GM19099 (cell line): ENCODE data around the gene HOXB6.
A peak's percentile ranks its signal among the peaks of the same experiment; 100 is the strongest.

Experiments used
- POLR2A ChIP-seq: IDR thresholded peaks from 3 replicates; pipeline ENCODE4 v1.6.1; 2011; ENCODE audit warnings: low read depth; ENCODE audit not compliant: insufficient read length; ENCODE audit errors: extremely low read depth

Gene HOXB6

DNA sequence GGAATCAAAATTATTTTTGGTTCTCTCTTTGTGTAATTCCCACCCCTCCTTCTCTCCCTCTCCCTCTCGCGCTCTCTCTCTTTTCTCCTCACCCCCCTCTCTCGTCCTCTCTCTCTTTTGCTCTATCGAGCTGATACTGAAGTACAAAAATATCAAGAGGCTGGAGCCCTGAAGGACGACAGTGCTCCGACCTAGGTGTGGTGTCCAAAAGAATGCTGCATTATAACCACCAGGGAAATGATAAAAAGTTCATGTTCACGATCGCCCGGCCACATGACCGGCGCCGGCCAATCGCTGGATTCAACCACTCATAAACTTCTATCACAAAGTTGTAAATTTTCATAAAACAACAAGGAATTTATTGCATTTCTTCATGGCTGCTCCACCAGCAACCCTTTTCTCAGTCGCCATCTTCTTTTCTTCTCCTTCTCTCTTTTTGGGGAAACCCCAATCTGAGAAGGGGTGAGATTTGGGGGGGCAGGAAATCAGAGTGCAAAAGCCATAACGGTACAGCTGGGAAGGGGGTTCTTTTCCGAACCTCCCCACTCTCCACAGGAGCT is at the start of gene HOXB6:
HOXB6 (minus strand) TSS at position 217 of the 560 bp plus-strand sequence. CDS start 6,836 bp downstream, outside the sequence.
- no peak for TF ChIP-seq POLR2A

DNA sequence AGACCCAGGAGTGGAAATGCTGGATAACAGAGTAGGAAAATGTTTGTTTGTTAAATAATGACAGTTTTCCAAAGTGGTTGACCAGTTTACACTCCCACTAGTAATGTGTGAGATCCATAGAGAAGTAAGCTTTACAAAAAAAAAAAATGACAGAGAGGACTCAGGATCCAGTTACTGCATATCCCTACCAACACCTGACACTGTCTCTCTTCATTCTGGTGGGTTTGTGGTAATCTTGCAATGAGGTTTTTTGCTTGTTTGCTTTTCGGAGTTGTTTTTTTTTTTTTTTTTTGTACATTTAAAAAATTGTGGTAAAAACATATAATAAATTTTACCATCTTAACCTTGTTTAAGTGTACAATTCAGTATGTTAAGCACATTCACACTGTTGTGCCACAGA is 45.0 kb upstream of the HOXB6 start:
- TF ChIP-seq POLR2A: no peak

DNA sequence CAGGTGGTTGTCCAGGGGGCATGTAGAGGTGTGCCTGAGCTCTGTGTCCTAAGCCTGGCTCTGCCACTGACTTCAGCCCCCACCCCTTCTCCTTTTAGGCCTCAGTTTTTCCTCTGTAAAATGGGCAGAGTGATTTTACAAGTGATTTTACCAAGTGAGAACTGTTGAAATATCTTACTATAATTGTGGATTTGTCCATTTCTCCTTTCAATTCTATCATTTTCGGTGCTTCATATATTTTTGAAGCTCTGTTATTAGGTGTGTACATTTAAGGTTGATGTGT is 43.1 kb upstream of the HOXB6 start:
- no peak for TF ChIP-seq POLR2A

DNA sequence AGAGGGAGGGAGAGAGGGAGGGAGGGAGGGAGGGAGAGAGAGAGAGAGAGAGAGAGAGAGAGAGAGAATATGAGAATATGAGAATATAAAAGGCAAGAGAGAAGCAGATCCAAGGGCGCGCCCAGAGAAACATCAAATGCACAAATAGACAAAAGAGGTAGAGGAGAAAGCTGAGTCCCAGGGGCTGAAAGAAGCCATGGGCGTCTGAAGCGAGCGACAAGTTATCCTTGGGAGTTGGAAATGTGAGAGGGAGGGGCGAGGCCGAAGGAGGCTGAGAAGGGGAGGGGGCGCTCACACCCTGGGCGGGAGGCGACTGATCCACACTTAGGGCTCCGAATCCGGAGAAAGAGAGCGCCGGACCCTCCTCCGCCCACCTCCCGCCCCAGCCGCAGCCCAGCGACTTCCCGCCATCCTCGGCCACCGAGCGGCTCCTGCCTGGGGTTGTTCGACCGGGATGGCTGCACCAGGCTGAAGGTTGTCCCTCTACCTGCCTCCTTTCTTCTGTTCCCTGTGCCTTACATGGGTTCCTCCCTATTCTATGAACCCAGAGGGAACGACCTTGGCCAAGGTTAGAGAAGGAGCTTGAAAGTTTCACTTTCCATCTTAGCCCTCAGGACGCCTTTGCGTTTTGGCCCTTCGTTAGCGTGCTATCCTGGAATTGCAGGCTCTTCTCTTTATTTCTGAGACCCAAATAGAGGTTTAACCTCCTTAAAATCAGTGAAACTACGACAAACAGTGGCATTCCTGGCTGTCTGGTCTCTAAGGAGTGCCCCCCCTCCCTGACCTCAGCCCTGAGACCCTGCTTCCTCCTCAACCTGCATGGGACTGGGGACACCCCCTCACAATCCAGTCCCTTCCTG is 42.5 kb upstream of the HOXB6 start:
- TF ChIP-seq POLR2A: peak; percentile 55

DNA sequence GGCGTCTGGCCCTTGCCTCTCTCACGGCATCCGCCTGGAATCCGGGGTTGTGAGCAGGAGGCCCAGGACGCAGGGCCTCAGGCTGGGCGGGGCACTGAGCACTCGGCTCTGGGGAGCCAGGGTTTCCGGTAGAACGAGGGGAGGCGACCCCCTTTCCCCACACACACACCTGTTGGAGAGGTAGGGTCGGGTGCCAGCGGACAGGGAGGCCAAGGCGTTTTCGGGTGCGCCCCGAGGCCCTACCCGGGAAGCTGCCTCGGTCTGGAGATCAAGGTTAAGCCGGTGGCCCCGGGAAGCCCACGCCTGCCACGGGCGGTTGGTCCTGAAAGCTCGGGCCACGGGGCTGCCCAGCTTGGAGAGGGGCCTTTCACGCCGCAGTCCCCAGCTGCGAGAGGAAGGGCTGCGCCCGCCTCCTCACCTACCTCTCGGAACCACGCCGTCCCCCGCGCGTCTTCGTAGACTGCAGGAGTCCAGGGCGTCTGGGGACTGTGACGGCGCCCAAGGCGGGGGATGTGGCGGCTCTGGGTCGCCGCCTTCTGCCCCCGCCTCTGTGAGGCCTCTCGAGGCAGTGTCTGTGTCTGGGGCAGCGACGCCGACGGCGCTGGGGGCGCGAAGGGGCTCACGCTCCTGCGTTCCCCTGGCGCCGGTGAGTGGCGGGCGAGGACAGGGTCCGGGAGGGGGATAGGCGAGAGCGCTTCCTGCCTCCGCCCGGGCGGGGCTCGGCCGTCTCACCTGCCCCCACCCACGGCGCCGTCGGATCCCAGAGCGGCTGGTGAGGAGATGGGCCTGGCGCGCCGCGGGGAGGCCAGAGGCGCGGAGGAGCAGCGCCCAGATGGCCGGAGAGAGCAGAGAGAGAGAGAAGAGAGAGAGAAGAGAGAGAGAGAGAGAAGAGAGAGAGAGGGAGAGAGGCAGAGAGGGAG is 41.7 kb upstream of the HOXB6 start:
- peak; percentile 35 for TF ChIP-seq POLR2A

DNA sequence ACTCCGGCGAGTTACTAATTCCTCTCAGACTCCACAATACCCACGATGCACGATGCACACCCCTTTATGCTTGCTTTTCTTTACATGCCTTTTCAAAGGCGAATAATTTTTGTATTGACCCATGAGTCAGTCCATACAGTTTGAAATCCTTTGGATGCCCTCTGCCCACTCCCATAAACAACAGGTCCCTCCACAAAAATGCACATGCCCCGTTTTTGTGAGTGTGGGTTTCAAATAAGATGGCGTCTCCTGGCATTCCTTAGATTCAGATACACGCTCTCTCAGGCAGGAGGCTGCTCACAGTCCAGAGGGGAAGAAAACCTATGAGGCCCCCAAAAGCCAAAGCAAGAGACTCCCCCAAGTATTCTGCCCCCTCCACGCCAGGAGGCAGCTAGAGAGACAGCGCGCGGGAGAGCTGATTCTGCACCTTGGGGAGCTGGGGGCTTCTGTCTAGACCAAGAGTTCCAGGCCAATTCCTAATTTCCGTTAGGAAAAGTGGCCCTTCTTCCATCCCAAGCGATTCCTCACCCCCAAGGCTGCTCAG is 40.9 kb upstream of the HOXB6 start:
- TF ChIP-seq POLR2A: no peak

DNA sequence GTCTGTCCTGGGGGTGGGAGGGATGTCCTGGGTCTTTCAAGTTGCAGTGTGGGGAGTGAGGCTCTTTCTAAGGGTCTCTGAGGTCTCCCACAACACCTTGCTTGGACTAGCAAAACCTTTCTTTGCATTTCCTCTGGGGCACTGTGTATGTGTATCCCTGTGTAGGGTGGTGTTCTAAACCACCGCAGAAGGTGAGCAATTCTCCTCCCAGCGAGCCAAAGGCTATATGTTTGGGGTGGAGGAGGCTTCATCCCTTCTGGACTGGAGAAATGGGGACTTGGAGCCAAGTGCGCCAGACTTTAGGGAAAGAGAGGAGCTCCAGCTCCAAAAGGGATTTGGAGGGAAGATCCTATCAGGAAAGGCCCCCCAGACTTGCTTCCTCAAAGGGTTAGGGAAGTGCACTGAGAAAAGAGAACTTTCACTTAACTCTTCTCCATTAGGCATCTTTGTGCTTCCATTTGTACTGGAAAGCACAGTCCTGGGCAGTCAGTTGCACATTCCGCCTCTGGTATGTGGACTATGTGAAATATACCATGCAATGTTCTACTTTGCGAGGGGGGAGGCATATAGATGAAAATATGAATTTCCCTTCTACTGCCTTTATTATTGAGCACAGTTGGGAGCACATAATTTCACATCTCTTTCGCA is 40.2 kb upstream of the HOXB6 start:
- no peak for TF ChIP-seq POLR2A

DNA sequence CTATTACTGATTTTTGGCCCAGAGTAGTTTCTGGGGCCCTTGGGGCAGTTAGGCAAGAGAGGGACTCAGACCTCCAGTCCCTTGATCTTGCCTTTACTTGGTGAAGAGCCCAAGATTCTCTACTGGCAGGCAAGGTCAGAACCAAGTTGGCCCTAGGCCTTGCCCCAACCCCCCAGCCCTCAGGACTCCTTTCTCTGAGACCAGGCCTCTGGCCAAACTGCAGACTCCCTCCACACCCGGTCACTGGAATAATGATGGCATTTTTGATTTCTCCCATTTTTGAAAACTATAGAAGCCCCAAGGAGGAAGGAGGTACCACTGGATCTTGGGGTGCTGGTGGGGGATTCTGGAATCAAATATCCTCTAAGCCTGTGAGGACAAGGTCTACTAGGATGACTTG is 39.4 kb upstream of the HOXB6 start:
- no peak for TF ChIP-seq POLR2A

DNA sequence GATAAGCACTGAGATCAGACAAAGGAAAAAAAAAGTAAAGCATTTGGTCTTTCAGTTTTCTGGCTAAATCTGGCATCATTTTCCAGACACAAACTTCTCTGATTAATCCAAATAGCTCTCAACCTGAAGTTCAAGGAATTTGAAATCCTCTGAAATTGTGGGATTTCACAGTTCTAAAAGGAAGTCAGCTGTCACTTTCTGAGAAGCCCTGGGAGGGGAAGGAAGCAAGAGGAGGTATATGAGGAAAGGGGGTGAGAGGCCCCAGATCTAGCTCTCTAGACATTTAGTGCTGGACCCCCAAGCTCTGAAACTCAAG is 38.9 kb upstream of the HOXB6 start:
- TF ChIP-seq POLR2A: no peak

DNA sequence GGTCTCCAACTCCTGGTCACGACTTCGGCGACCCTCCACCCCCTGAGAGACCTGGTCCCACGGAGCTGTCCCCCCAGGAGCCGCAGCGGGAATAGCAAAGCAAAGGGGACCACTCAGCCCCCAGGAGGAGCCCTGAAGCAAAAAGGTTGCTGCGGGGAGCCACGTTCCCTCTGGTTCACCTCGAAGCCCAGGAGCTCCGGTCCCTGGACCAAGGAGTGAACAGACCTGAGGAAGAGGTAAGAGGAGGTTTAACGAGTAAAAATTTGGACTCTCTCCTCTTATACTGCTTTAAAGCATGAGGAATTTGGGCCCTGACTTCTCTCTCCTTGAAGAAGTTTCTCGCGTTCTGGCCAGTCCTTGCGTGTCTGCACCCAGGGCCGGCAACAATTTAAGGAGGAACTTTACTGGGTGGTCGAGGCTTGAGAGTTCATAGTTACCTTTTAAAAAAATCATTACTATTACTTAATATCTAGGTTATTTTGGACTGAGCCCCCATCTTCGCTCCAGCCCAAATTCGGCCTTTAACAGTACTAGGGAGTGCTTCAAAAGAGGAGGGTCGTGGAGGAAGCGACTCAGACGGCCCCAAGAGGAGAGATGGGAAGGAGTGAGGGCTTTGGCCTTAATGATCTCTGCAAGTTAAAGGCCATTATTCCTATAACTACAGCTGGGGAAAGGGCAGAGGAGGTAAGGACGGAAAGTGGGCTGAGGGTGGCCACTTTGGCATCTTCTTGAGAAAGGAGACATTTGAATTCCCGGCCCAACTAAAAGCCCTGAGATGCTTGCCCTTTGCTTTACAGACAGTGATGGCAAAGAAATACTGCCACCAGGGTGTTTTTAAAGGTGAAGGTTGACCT is 38.3 kb upstream of the HOXB6 start:
- no peak for TF ChIP-seq POLR2A

DNA sequence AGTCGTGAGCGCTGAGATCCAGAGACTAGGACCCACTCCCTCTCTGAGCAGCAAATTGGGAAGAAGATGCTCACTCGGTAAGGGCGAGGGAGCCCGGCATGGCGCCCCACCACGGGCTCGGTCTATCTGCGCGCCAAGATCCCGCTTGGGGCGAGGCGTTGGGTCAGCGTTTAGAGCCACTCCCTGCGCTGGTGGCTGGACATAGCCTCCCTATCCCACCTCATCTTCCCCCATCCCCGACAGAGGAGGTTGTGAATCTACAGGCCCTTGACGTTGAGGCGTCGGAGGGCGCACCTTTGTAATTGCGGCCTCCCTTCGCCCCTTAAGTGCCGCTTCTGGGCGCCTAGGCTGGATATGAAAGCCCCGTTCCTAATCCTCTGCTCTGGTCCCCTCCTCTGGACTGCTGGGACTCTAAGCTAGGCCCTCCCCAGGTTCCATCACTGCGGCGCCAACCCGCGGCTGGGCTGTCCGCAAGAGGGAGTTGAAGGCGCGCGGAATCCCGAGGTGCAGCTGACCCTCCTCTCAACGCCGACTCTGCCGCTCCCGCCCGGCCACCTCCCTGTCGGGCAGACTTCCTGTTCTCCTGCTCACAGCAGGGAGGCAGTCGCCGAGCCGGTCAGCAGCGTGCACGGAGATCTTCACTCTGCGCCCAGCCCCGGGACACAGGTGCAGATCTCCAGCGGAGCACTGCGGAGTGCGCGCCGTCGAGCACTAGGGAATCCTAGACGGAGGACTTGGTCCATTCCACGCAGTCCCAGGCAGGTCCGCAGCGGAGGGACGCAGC is 37.5 kb upstream of the HOXB6 start:
- TF ChIP-seq POLR2A: no peak

DNA sequence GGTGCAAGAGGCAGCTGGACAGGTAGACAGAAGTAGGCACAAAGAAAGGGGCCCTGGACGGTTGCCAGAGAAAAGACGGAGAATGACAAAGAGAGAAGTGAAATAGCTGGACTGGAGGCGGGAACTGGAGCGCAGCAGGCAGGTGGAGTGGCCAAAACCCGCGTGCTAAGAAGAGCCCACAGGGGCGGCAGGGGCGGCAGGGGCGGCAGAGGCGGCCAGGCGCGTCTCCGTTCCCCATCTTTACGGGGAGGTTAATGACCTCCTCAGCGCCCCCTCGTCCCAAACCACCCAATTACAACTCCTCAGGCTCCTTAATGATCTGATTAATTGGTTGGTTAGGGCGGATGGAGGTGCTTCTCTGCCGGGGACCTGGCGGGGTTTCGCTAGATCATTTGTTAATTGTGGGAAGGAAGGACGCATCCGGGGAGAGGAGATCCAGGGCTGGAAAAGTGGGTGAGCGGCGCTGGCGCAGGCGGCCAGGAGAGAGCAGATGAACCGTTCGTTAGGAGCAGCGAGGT is 36.8 kb upstream of the HOXB6 start:
- no peak for TF ChIP-seq POLR2A

DNA sequence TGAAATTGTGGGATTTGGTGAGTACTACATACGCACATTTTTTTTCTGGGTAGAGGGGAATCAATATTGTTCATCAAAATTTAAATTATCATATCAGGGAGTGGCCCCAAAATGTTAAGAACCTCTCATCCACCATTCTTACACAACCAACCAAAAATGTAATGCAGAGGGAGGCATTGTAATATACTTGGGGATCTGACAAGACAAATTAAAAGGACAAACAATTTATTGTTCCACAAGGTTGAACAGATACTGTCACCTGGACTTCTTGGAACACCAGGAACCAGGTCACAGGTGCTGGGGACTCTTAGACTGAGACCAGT is 36.0 kb upstream of the HOXB6 start:
- TF ChIP-seq POLR2A: no peak
